HepG2 (cell line): ENCODE results near the gene EMILIN3. TPM values are rescaled to one million over a fixed set of nuclear protein-coding genes. Genes with fewer than 3 reads are reported as not detected.
A peak's percentile ranks its signal among the peaks of the same experiment; 100 is the strongest.

Source experiments
- ATAC-seq: fragments of 200-7000 bp; cut with Tn5 transposase; 3 replicates; pipeline ENCODE4 v1.9.1; 2020; ENCODE audit warnings: mild to moderate bottlenecking, moderate library complexity
- BruUV-seq: library from RNA; stranded (reverse); fragments of 400-500 nt; replicated peaks from 2 replicates; lab custom pipeline; 2021; lab: Mats Ljungman, UMichigan
- CTCF ChIA-PET: fragments of 300-600 bp; formaldehyde crosslinking; extraction: SDS; loops from one replicate; lab custom pipeline; 2021; ENCODE audit warnings: low total read pairs, inconsistent platforms, low intra/inter-chr PET ratio; lab: Yijun Ruan, JAX
- POLR2A ChIA-PET: fragments of 350-600 bp; sonication (Branson Sonifier 250); formaldehyde crosslinking; loops from one replicate; lab custom pipeline; 2020; ENCODE audit warnings: antibody characterized with exemption, inconsistent platforms; lab: Yijun Ruan, JAX
- DNase-seq: peaks from one replicate; pipeline ENCODE4 v3.0.0-alpha.2; 2015; ENCODE audit warnings: low spot score
- FAIRE-seq: peaks from 3 replicates; lab custom pipeline; 2011; peaks lifted over from hg19 to GRCh38; lab: Jason Lieb, UNC
- H2AFZ ChIP-seq: one replicate; pipeline ENCODE4 v1.6.1; 2011; ENCODE audit warnings: low read length, inconsistent platforms
- H3K27ac ChIP-seq: fragments of 300-600 bp; 3 replicates; pipeline ENCODE4 v1.8.0; 2011; ENCODE audit warnings: mixed run types, mild to moderate bottlenecking, mixed read lengths, low read length, inconsistent platforms; ENCODE audit not compliant: insufficient read depth; ENCODE audit errors: extremely low read length
- H3K27me3 ChIP-seq, 2 experiments: fragments of 200-600 bp in 1 of 2; 2 replicates in 1 of 2; 3 replicates in 1 of 2; pipeline versions ENCODE4 v1.6.0 to v1.8.0; 2011; ENCODE audit warnings: low read length in 2 of 2, mild to moderate bottlenecking in 2 of 2, moderate library complexity in 2 of 2, inconsistent platforms in 1 of 2; ENCODE audit not compliant: insufficient read depth in 2 of 2, control insufficient read depth in 1 of 2
- H3K36me3 ChIP-seq, 2 experiments: fragments of 200-600 bp in 1 of 2; replicated peaks in 1 of 2; 2 replicates in 1 of 2; 3 replicates in 1 of 2; pipeline versions ENCODE4 v1.5.1 to v1.8.0; 2011; ENCODE audit warnings: low read length in 2 of 2, inconsistent platforms in 1 of 2; ENCODE audit not compliant: insufficient read depth in 2 of 2, control insufficient read depth in 1 of 2
- H3K4me1 ChIP-seq: 2 replicates; pipeline ENCODE4 v1.5.1; 2012; ENCODE audit warnings: low read length, inconsistent platforms; ENCODE audit not compliant: insufficient read depth
- H3K4me2 ChIP-seq: 2 replicates; pipeline ENCODE4 v1.6.0; 2011; ENCODE audit warnings: low read depth, low read length, inconsistent platforms
- H3K4me3 ChIP-seq, 3 experiments: fragments of 200-600 bp in 1 of 3; sonication (generic), shearing (Covaris generic) in 1 of 3; replicated peaks in 1 of 3; 2 replicates each; pipeline ENCODE4 v1.5.1; 2011 to 2016; ENCODE audit warnings: low read length in 3 of 3, inconsistent platforms in 2 of 3, low read depth in 2 of 3, mild to moderate bottlenecking in 2 of 3, control low read depth in 1 of 3, mixed read lengths in 1 of 3; ENCODE audit not compliant: insufficient read depth in 1 of 3
- H3K79me2 ChIP-seq: one replicate; pipeline ENCODE4 v1.6.1; 2011; ENCODE audit warnings: low read length, inconsistent platforms; ENCODE audit not compliant: insufficient read depth
- H3K9ac ChIP-seq: 2 replicates; pipeline ENCODE4 v1.6.0; 2011; ENCODE audit warnings: mild to moderate bottlenecking, low read depth, low read length, inconsistent platforms; ENCODE audit not compliant: insufficient read depth
- H3K9me3 ChIP-seq: 2 replicates; pipeline ENCODE4 v1.5.1; 2012; ENCODE audit warnings: mild to moderate bottlenecking, low read length
- H4K20me1 ChIP-seq: 2 replicates; pipeline ENCODE4 v1.6.0; 2011; ENCODE audit warnings: inconsistent platforms, mild to moderate bottlenecking, low read length, moderate library complexity; ENCODE audit not compliant: insufficient read depth
- ASH2L ChIP-seq: fragments of 300-600, 200-600 bp; sonication (generic); IDR thresholded peaks from 2 replicates; pipeline ENCODE4 v1.7.0; 2017; ENCODE audit warnings: low read depth, mild to moderate bottlenecking, moderate library complexity, mixed read lengths, low read length; ENCODE audit not compliant: insufficient read length
- CBX2 ChIP-seq, 2 experiments: fragments of 200-600 bp in 1 of 2; sonication (generic); formaldehyde crosslinking in 1 of 2; IDR thresholded peaks; 2 replicates each; pipeline versions ENCODE4 v1.7.0 to v1.8.1; 2018 to 2022; ENCODE audit warnings: low read depth in 2 of 2, low read length in 1 of 2, mild to moderate bottlenecking in 1 of 2, missing genetic modification reagents in 1 of 2
- PCBP2 ChIP-seq: fragments of 200-400 bp; formaldehyde crosslinking; optimal IDR thresholded peaks from 2 replicates; pipeline ENCODE3; 2018; ENCODE audit warnings: low read length, low read depth; ENCODE audit not compliant: poor library complexity, severe bottlenecking
- ZFP41 ChIP-seq: sonication (generic); formaldehyde crosslinking; IDR thresholded peaks from 2 replicates; pipeline ENCODE4 v1.4.0; 2020; ENCODE audit warnings: mild to moderate bottlenecking, missing genetic modification reagents, borderline replicate concordance
- ZNF562 ChIP-seq: sonication (generic); formaldehyde crosslinking; IDR thresholded peaks from 2 replicates; pipeline ENCODE4 v1.8.0; 2022; ENCODE audit warnings: missing genetic modification reagents, borderline replicate concordance
- WGBS: methylation state at CpG from one replicate; pipeline ENCODE4 v1.1.6; 2017; ENCODE audit warnings: low lambda C conversion rate; 5-methylcytosine and 5-hydroxymethylcytosine counted together
- in situ Hi-C: cut with HindIII; loops from 2 replicates; pipeline ENCODE4 v1.10.0; 2017; ENCODE audit warnings: low pct_unique_long_range_greater_than_20kb; ENCODE audit not compliant: extremely low pct_ligation_motif_present
- intact Hi-C: fragments of 100-400 bp; cut with micrococcal nuclease; formaldehyde crosslinking; loops from one replicate; pipeline ENCODE4 v1.10.0; 2022; ENCODE audit not compliant: unreplicated experiment
- polyA plus RNA-seq, 8 experiments: library from polyadenylated mRNA; depleted of rRNA in 3 of 8; stranded (reverse) in 7 of 8; unstranded in 1 of 8; fragments of >200 nt; fragmentation: Illumina TruSeq in 4 of 8; extraction: Trizol in 4 of 8; gene quantifications; 2 replicates each; pipeline versions ENCODE4 v1.2.1 to v1.2.3, GENCODE V29; 2011 to 2016; ENCODE audit warnings: low read depth in 4 of 8, missing spikeins in 1 of 8, mixed read lengths in 1 of 8; ENCODE audit not compliant: insufficient read depth in 1 of 8
- total RNA-seq, 5 experiments: library from RNA; depleted of rRNA; stranded (reverse); fragments of >200 nt; fragmentation: Illumina TruSeq; extraction: Trizol; gene quantifications; 2 replicates each; pipeline ENCODE4 v1.2.3, GENCODE V29; 2016; ENCODE audit warnings: low read depth in 1 of 5
- TF ChIP-seq, protein P1 (sequence below): sonication (generic); formaldehyde crosslinking; IDR thresholded peaks from 2 replicates; pipeline ENCODE4 v1.5.0; 2020; ENCODE audit warnings: mild to moderate bottlenecking, missing genetic modification reagents

EMILIN3 gene
- total and polyA plus RNA-seq, 2 of the 13 experiments (the other 11 are each of a cell fraction or from before 2014, with no cell fraction given): 0.25 to 0.29 TPM

DNA sequence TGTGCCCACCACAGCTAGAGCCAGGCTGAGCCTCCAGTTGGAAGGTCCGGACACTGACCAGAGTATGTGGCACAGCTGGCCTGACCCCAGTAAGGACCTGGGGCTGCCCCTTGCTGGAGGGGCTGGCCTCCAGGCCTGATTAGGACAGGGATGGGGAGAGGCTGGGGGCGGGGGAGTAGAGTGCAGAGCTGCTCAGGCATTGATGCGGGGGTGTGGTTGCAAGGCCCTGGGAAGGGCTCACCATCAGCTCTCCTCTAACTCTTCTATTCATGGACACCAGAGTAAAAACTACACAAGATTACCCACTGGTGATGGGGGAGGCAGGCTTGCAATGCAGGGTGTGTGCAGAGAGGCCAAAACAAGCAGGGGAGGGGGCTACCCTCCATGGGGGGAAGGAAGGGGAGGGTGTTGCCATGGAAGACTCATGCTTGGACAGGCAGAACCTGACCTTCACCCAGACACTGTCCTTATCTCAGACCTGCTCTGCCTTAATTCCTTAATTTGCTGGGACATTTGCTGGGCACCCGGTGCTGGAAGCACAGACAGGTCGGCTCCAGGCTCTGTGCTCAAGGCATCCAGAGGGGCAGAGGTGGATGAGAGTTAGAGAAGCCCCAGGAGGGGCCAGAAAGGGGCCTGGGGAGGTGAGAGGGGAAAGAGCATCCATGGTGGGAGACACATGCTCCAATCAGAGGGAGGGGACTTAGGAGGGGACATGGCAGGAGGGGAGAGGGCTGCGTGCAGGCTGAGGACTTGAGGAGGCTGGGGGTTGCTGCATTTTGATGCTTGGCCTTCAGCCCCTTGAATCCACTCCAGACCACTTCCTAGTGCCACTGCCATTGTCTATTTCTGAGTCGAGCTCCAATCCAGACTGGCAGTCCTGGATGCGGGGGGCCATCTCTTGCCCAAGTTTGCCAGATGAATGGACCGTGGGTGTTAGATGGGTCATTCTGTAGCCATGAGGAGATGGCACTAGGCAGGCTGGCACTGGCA lies 7.6 kb upstream of the EMILIN3 start:
- 36% methylated on average over 9 of the region's 9 CpGs for WGBS
- ChIA-PET CTCF (no interaction called here), POLR2A (no interaction called here)
- Histone ChIP-seq H3K27ac (no peak overlapping the region), H4K20me1 (no peaks in the 10 kb centered on the region), H3K9ac (no peak overlapping the region), H3K27me3 (peaks cover 8 to 56% of the 10 kb centered on the region in 2 experiments; a peak in 4 of 5 replicates), H2AFZ (no peak overlapping the region), H3K4me3 (no peak overlapping the region), H3K36me3 (no peaks in the 10 kb centered on the region), H3K4me2 (no peak overlapping the region), H3K4me1 (peaks cover 18% of the 10 kb centered on the region), H3K79me2 (no peaks in the 10 kb centered on the region), H3K9me3 (no peaks in the 10 kb centered on the region)
- TF ChIP-seq PCBP2 (no peak), ASH2L (no peak), ZNF562 (no peak), ZFP41 (CRISPR knock-in tag) (no peak), CBX2 (IDR thresholded peaks at IDR 0.05; ENCODE audit: low read depth, low read length) (no peak), CBX2 (CRISPR knock-in tag; IDR thresholded peaks at IDR 0.05; ENCODE audit: low read depth) (no peak)
- TF ChIP-seq, protein P1, sequence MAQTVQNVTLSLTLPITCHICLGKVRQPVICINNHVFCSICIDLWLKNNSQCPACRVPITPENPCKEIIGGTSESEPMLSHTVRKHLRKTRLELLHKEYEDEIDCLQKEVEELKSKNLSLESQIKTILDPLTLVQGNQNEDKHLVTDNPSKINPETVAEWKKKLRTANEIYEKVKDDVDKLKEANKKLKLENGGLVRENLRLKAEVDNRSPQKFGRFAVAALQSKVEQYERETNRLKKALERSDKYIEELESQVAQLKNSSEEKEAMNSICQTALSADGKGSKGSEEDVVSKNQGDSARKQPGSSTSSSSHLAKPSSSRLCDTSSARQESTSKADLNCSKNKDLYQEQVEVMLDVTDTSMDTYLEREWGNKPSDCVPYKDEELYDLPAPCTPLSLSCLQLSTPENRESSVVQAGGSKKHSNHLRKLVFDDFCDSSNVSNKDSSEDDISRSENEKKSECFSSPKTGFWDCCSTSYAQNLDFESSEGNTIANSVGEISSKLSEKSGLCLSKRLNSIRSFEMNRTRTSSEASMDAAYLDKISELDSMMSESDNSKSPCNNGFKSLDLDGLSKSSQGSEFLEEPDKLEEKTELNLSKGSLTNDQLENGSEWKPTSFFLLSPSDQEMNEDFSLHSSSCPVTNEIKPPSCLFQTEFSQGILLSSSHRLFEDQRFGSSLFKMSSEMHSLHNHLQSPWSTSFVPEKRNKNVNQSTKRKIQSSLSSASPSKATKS: no peak
- no TSS peak for BruUV-seq
- ATAC-seq (peak; percentile 5; the same call in 2 of the 3 replicates), FAIRE-seq (no peak), DNase-seq (no peak)
- intact Hi-C loops (no loop called here), in situ Hi-C loops (no loop called here)
